GM19193 (cell line): Measurements from ENCODE around the gene LOXHD1.

Source experiments
- POLR2A ChIP-seq: IDR thresholded peaks from 4 replicates; pipeline ENCODE4 v1.6.1; 2011; ENCODE audit not compliant: insufficient read depth, insufficient read length; ENCODE audit errors: extremely low read depth

Gene LOXHD1

DNA sequence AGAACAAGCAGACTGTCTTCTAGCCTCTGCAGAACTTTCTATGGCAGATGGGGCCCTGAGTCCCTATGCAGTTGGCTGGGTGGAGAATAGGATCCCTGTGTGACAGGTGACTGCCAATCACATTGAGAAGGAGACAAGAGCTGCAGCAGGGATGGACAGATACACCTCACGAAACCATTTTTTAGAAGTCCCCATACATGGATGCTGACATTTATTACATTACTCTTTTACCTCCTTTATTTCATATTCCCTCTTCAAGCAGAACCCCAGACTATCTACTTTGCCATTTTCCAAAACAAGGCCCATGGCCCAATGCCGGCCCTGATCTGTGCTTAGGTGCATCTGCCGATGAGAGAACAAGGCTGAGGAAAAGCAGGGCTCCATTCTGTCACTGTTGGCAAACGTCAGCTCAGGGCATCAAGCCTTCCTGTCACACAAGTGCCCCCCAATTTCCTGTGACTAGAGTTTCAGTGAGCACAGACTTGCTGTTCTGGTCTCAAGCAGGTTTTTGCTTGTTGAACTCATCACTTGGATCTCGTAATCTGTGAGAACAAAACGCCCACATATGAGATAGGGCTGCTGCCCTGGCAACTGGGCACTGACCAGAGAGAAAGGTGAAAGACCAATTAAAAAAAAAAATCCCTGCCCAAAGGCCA lies 35.8 kb downstream of the LOXHD1 start:
- no peak for TF ChIP-seq POLR2A

DNA sequence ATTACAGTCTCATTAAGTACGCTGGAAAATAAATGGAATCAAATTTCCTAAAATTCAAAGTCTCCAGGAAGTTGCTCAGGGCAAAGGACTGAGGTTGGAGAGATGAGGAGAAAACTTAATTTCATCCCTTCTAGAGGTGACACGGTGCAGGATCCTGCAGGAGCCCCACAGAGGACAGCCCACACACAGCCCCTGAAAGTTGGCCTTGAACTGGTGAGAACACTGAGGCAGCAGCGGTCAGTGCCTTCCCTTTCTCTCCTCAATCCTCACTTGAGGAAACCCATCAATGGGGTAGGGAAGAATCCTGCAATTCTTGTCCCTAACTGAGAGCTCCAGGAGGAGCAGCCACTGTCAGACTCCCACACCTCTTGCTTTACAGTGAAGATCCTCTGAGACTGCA lies 37.5 kb downstream of the LOXHD1 start:
- no peak for TF ChIP-seq POLR2A

DNA sequence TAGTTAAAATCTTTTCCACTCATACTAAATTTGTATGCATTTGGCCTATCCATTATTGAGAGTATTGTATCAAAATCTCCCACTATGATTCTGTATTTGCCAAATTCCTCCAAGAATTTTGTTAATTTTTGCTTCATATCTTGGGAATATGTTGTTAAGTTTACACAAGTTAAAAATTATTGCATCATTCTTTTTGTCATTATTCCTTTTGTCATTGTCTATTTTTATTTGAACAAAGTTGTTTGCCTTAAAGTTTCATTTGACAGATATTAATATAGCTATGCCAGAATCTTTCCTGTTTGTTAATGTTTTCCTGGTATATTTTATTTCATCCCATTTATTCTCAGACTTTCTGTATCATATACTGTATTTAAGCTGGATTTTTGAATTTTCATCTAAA lies 41.3 kb downstream of the LOXHD1 start:
- TF ChIP-seq POLR2A = no peak

DNA sequence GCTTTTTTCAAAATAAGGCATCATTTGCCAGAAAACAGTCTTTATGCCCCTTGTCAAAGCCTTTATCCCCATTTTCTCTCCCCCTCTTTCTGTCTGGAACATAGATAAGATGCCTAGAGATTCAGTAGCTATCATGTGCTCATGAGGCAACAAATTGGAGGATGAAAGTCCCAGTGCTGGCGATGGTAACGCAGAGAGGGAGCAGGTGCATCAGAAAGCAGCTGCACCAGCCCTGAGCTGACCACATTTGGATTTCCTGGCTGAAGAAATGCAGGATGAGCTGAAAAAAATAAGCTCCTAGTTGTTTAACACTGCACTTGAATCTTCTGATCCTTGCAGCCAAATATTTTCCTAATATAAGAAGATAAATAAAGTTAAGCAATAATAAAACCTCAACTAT lies 48.0 kb downstream of the LOXHD1 start:
- TF ChIP-seq POLR2A = no peak

DNA sequence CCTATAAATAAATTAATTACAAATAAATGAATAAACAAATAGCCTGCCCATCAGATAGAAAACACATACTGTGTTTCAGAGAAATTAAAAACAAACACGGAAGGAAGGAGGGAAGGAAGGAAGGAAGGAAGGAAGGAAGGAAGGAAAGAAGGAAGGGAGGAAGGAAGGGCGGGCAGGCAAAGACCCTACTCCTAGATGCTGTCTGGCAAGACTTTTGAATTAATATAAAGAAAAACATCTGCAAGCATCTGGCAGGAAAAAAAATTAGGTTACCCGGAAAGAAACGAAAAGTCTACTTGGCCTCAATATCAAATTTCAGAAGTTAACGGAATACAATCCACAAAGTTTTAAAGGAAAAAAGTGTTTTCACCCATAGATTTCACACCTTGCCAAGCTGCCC lies 49.1 kb downstream of the LOXHD1 start:
- no peak for TF ChIP-seq POLR2A

DNA sequence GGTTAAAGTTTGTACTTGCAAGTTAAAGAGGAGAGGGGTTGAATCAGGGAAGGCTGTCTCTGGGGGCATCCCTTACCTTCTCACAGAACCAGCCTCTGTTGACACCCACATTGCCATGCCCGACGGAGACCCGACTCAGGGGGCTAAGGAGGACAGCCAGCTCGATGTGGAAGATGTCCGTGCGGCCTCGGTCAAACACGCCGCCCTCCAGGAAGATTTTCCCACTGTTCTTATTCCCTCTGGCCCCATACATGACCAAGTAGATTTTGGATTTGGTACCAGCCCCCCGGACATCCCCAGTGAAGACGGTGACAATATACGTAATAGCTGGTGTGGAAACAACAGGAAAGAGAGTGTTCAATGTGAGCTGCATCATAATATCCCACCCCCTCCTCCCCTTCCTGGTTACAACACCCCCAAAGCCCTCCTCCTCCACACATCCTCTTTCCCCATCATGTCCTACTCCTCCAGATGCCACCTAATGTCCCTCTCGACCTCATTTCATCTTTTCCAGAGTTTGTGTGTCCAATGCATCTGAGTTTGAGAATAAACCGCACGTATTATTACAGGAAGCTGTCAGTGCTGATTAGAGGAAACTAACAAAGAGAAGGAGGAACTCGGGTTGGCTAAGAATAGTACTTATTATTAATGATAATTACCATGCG lies 55.7 kb downstream of the LOXHD1 start:
- no peak for TF ChIP-seq POLR2A

DNA sequence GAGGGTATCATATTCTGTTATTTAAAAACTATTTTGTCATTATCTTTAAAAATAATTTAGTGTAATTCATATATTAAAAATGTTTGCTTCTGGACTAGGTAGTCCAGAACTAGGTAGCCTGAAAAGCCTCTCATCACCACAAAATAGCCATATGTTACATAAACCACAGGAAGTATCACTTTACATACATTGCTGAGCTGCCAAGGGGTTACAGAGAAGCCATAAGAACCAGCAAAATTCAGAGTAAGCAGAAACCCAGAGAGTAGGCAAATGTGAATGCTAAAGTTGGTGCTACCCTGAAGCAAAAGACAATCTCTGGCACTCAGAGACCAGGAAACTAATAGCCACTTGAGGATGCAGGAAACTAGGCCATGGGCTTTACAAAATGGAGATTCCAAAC lies 60.9 kb downstream of the LOXHD1 start:
- TF ChIP-seq POLR2A = no peak

DNA sequence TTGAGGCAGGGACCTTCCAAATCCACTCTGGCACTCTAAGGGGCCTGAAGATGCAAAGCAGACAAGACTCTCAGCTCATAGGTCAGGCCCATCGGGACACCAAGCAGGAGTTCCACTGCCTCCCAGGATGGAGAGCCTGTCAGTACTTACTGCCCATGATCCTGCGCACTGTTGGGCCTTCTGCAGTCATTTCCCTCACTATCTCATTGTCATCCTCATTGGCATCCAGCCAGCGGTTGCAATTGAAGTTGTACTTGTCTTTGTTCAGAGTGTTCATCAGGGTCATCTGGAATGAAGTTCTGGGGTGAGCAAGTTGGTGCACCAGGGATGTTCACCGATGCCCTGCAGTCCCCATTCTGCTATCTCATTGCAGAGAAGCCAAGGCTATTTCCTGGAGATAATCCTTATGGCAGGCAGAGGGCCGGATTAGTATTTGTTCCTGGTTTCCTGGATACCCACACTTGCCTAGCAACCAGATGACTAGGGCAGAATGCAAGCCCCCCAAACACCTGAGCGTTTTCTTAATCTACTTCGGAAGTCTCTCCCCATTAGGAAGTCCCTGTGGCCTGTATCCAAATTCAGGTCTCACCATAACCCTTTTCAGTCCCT lies 65.1 kb downstream of the LOXHD1 start:
- no peak for TF ChIP-seq POLR2A

DNA sequence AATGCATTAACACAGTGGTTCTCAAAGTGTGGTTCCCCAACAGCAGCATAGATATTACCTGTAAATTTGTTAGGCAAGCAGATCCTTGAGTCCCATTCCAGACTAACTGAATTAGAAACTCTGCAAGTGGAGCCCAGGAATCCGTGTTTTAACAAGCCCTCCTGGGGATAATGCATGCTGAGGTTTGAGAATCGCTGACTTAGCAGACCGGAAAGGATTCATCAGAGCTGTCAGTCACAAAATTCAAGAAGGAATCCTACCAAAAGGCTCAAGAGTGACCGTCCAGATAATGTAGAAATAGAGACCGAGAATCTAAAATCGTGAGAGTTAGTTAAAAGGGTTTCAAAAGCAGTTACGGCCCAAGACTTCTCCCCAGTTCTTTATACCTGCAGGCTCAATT lies 66.9 kb downstream of the LOXHD1 start:
- no peak for TF ChIP-seq POLR2A

DNA sequence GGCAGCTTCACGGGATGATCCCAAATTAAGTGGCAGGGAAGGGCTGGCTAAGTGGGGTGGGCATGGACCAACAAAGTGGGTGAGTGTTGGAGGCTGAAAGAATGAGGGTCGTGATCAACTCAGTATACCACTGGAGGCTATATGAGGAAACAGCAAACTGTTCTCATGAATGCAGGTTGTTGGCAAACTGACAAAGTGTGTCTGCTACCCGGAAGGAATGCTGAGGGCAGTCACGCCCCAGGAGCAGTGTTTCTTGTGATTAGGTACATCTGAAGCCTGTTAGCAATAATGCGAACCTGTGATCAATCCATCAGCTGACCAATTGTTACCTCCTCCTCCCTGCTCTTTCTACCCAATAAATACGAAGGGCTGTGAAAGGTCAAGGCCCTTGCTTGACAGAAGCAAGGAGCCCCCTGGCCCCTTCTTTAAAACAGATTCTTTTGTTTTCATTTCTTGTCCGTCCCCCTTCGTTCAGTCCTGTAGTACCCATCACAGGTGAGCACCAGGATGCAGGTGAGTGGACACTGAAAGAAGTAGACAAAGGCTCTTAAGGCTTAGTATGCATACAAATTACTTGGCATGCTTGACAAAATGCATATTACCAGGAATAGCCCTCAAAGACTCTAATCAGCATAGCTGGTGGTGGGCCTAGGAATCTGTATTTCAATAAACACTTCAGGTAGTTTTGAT lies 67.9 kb downstream of the LOXHD1 start:
- no peak for TF ChIP-seq POLR2A

DNA sequence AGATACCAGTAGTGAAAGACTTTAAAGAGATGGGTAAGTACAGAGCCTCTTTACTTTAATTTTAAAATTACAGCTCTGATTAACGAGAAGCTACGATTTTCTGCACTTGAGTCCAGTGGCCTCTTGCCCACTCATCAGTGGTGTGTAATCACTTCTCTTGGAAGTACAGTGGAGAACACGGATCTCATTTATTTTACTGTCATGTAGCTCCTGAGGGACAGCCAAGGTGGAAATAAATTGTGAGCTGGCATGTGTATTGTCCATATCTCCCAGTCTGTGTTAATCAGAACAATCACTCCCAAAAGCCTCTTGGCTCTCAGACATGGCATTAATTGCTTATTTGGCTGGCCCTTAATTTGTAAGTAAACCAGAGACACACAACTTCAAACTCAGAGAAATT lies 69.4 kb downstream of the LOXHD1 start:
- no peak for TF ChIP-seq POLR2A

DNA sequence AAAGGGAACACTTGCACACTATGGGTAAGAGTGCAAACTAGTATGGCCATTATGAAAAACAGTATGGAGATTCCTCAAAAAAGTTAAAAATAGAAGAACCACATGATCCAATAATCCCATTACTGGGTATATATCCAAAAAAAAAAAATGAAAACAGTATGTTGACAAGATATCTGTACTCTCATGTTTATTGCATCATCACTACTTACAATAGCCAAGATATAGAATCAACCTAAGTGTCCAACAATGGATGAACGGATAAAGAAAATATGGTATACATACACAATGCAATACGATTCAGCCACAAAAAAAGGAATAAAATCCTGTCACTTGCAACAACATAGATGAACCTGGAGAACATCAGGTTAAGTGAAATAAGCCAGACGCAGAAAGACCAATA lies 73.3 kb downstream of the LOXHD1 start:
- no peak for TF ChIP-seq POLR2A

DNA sequence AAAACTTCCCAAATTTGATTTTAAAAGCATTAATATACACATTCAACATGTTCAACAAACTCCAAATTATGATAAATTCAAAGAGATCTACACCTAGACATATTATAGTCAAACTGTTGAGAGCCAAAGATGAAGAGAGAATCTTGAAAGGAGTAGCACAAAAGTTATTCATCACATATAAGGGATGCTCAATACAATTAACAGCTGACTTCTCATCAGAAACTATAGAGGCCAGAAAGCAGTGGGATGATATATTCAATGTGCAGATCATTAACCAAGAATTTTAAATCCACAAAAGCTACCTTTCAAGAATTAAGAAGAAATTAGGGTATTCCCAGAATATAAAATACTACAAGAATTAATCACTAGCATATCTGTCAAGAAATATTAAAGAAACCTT lies 75.4 kb downstream of the LOXHD1 start:
- no peak for TF ChIP-seq POLR2A

DNA sequence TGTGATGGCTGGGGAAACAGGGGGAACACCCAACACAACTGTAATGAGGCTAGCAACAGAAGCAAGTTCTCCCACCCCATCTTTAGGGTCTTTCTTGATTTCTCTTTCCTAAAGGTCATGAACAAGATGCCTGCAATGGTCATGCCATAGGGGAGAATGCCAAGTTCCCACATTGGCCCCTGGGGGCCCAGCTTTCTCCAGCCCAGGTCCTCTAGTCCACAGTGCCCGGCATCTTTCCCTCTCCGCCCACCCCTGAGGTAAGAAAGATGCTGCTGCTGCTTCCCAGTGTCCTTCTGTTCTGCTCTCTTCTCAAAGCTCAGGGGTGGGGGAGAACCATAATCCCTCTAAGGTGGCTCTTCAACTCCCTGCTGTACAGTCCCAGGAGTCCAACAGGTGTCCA lies 78.0 kb downstream of the LOXHD1 start:
- no peak for TF ChIP-seq POLR2A

DNA sequence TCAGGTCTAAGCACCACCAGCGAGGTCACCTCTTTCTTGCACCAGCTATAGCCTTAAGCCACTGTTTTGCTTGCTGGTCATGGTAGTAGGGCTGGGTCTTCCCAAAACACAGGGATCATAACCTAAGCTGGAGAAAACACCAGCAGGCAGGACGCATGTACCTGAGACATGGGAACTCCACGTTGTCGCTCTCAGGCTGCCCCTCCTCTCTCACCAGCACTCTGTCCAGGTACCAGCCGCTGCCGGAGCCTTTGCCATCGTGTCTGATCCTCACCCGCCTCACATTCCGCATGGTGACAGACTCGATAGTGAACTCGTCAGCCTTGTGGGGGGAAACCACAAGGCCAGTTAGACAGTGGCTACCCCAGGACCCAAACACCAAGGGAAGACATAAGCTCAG lies 79.5 kb downstream of the LOXHD1 start:
- TF ChIP-seq POLR2A = no peak

DNA sequence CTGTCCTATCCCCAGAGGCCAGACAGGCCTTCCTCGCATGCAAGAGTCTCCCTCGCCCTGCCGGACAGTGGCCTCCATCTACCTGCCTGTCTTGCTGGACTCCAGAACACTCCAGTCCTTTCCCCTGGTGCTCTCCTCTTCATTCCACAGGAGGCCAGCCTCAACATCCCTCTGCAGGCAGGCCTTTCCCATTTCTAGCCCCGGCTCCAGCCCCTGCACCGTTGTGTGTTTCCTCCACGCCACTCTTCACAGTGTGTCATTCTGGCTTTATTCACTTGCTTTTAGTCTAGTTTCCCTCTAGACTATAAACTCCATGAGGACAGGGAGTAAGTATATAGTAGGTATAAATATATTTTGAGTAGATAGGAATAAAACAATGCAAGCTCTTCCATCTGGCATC lies 81.2 kb downstream of the LOXHD1 start:
- TF ChIP-seq POLR2A = no peak
